Ishikawa (cell line): ENCODE results near the gene P2RY1.

ENCODE experiments used
- CEBPB ChIP-seq: IDR thresholded peaks from 2 replicates; pipeline ENCODE4 v1.6.1; 2012
- CREB1 ChIP-seq: IDR thresholded peaks from 2 replicates; pipeline ENCODE4 v1.6.1; 2012; ENCODE audit warnings: low read depth
- EGR1 ChIP-seq: IDR thresholded peaks from 2 replicates; pipeline ENCODE4 v1.6.1; 2012
- EP300 ChIP-seq: IDR thresholded peaks from 2 replicates; pipeline ENCODE4 v1.6.1; 2012; ENCODE audit warnings: borderline replicate concordance
- FOXM1 ChIP-seq: IDR thresholded peaks from 2 replicates; pipeline ENCODE4 v1.6.1; 2012; ENCODE audit warnings: low read depth, borderline replicate concordance
- NFIC ChIP-seq: IDR thresholded peaks from 2 replicates; pipeline ENCODE4 v1.6.1; 2012
- RAD21 ChIP-seq: IDR thresholded peaks from 2 replicates; pipeline ENCODE4 v1.6.1; 2012; ENCODE audit warnings: low read depth
- TAF1 ChIP-seq: IDR thresholded peaks from 2 replicates; pipeline ENCODE4 v1.6.1; 2012; ENCODE audit warnings: low read depth, mild to moderate bottlenecking
- TCF12 ChIP-seq: IDR thresholded peaks from 2 replicates; pipeline ENCODE4 v1.6.1; 2012; ENCODE audit warnings: low read depth
- TEAD4 ChIP-seq: IDR thresholded peaks from 2 replicates; pipeline ENCODE4 v1.6.1; 2012
- YY1 ChIP-seq: IDR thresholded peaks from 2 replicates; pipeline ENCODE4 v1.6.1; 2012; ENCODE audit warnings: low read depth
- ZBTB7A ChIP-seq: IDR thresholded peaks from 2 replicates; pipeline ENCODE4 v1.6.1; 2012; ENCODE audit warnings: low read depth
- TF ChIP-seq, protein P1 (sequence below): IDR thresholded peaks from 2 replicates; pipeline ENCODE4 v1.6.1; 2012
- TF ChIP-seq, protein P2 (sequence below): IDR thresholded peaks from 2 replicates; pipeline ENCODE4 v1.6.1; 2012
- TF ChIP-seq, protein P3 (sequence below): IDR thresholded peaks from 2 replicates; pipeline ENCODE4 v1.6.1; 2012; ENCODE audit warnings: low read depth, mild to moderate bottlenecking

The P2RY1 gene

DNA sequence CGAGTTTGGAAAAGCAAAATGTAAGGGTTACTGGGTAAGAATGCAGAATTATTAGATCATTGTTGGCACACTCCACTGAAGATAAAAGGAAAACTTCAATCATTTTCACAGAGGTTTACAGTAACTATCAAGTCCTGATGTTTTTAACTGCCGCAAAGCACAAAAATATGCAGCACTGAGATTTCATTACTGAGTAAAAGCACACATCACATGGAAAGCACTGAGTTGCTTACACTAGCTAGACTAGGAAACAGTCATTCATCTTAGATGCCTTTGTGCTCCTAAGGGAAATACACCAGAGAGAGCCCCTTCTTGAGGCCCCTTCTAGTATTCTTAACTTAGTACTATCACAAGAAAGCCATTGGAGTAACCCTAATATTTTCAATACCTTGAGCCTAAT, 11.8 kb upstream of the P2RY1 start:
- TF ChIP-seq RAD21, result no peak
- TF ChIP-seq, protein P1, sequence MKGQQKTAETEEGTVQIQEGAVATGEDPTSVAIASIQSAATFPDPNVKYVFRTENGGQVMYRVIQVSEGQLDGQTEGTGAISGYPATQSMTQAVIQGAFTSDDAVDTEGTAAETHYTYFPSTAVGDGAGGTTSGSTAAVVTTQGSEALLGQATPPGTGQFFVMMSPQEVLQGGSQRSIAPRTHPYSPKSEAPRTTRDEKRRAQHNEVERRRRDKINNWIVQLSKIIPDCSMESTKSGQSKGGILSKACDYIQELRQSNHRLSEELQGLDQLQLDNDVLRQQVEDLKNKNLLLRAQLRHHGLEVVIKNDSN, result no peak

DNA sequence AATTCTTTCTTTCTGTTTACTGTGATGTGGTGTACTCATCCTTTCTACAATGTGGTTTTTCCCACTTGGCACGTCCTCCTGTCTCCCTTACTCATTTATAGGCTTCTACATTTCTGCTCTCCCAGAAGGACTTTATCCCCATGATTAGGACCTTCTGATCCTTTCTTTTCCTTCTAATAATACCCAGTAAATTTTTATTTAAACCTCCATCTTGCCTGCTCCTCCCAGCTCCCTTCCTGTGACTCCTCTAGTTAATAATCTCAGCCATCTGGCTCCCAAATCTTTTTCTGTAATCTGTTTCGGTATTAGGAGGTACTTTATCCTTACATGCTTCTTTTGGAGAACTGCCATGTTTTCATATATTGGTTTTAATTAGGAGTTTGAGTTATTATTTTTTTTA, 11.2 kb upstream of the P2RY1 start:
- no peak for TF ChIP-seq ZBTB7A
- no peak for TF ChIP-seq CEBPB
- TF ChIP-seq EP300, result no peak
- TF ChIP-seq YY1, result no peak
- TF ChIP-seq TCF12, result no peak
- no peak for TF ChIP-seq EGR1
- TF ChIP-seq, protein P1, result no peak

DNA sequence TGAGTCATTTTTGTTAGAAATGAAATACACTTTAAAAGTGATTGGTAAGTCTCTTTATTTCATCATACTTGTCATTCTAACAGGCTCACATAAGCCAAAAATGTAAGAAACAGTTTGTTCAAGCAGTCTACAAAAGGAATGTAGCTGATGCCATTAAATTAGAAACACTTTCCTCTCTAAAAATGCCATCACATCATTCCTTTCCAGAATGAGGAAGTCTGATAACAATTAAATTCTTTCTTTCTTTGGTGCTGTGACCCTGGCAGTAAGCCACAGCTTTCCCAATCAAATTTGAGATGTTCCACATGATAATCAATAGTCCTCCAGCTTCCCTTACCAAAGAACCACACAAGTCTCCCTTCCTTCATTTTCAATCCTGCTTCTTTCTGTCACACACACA, 9.4 kb upstream of the P2RY1 start:
- TF ChIP-seq TAF1, result no peak

DNA sequence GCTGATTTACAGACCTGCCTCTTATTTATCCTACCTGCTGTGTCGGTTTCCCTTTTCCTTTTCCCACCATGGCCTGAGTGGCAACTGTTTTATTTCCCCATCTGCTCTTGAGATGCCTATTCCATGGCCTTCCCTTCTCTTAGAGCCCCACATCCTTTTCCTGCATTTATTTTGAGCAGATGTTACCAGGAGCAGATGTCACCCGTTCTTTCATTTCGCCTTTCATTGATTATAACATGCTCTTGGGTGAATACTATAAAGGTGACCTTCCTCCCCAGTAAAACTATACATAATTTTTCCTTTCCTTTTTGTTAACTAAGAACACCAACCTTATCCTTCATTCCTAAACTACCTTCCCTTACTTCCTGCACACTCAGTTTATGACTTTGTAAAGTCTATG, 8.5 kb upstream of the P2RY1 start:
- TF ChIP-seq TCF12, result no peak
- TF ChIP-seq EP300, result no peak

DNA sequence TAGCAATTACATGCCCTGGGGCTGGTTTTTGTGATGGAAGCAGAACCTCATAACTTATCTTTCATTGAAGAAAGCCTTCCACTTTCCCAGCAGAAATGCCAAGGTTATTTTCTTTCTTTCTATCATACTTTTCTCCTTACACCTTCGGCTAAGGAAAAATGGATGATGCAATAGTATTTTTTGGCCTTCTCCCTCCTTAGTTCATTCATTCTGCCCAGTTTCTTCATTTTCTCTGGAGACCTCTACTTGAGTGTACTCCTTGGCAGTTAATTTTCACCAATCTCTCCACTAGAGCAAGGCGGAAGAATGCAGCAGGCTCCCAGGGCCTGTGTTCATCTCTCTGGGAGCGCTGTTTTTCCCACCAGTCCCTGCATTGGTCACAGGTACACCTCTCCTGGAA, 7.6 kb upstream of the P2RY1 start:
- TF ChIP-seq FOXM1, result no peak
- TF ChIP-seq NFIC, result no peak
- no peak for TF ChIP-seq ZBTB7A
- TF ChIP-seq CREB1, result no peak
- TF ChIP-seq CEBPB, result no peak
- TF ChIP-seq TAF1, result no peak
- TF ChIP-seq, protein P2, sequence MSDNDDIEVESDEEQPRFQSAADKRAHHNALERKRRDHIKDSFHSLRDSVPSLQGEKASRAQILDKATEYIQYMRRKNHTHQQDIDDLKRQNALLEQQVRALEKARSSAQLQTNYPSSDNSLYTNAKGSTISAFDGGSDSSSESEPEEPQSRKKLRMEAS, result no peak
- no peak for TF ChIP-seq EP300
- TF ChIP-seq, protein P1, result no peak
- TF ChIP-seq, protein P3, sequence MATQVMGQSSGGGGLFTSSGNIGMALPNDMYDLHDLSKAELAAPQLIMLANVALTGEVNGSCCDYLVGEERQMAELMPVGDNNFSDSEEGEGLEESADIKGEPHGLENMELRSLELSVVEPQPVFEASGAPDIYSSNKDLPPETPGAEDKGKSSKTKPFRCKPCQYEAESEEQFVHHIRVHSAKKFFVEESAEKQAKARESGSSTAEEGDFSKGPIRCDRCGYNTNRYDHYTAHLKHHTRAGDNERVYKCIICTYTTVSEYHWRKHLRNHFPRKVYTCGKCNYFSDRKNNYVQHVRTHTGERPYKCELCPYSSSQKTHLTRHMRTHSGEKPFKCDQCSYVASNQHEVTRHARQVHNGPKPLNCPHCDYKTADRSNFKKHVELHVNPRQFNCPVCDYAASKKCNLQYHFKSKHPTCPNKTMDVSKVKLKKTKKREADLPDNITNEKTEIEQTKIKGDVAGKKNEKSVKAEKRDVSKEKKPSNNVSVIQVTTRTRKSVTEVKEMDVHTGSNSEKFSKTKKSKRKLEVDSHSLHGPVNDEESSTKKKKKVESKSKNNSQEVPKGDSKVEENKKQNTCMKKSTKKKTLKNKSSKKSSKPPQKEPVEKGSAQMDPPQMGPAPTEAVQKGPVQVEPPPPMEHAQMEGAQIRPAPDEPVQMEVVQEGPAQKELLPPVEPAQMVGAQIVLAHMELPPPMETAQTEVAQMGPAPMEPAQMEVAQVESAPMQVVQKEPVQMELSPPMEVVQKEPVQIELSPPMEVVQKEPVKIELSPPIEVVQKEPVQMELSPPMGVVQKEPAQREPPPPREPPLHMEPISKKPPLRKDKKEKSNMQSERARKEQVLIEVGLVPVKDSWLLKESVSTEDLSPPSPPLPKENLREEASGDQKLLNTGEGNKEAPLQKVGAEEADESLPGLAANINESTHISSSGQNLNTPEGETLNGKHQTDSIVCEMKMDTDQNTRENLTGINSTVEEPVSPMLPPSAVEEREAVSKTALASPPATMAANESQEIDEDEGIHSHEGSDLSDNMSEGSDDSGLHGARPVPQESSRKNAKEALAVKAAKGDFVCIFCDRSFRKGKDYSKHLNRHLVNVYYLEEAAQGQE, result no peak
- no peak for TF ChIP-seq RAD21
- no peak for TF ChIP-seq YY1
- no peak for TF ChIP-seq EGR1
- no peak for TF ChIP-seq TEAD4
- no peak for TF ChIP-seq TCF12

DNA sequence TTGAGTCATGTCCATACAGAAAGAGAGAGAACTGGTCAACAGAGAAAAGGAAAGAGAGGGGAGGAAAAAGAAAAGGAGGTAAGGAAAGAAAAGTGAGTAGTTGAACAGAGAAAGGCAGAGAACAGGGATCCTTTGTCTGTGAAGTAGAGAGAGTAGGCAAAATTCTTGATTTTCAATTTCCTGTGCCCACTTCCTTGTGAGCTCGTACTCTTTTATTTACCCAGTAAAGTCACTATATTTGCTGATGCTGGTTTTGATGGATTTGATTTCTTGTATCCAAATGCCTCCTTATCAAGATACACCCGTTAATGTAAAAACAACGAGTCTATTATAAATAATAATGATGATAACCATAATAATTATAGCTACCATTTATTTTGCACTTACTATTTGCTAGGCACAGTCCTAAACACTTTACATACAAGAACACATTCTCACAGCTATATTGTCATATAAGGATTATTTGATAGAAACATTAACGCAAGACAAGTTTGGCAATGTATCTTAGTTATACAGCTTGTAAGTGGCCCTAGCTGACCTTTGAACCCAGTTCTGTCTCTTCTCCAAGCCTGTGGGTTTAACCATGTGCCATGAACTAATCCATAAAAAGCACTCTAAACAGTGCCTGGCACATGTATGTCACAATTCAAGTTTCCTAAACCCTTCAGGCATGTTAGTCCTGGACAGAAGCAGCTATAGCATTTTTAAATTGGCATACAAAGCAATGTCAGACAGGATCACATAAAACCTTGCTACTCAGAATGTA, 6.7 kb upstream of the P2RY1 start:
- TF ChIP-seq TAF1 (no peak), EGR1 (no peak), CEBPB (no peak), TEAD4 (no peak), TCF12 (no peak), EP300 (no peak), FOXM1 (no peak)
- TF ChIP-seq, protein P3, result no peak

DNA sequence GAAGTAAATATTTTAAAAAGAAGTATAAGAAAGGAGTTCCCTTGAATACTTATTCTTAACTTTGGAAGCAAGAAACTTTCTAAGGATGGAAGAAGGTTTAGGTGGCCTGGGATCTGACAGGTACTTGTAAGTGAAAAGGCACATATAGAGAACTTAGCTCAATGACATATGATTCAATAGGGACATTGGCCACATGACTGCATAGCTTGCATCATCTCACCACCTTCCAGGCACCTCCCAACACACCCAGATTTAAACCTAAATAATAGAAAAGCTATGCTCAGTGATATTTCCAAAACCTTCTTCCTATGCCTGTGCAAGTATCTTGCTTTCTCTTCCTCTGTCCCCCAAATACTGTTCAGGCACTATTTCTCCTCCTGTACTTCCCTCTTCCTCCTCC, 4.7 kb upstream of the P2RY1 start:
- TF ChIP-seq FOXM1 (no peak), RAD21 (no peak), TCF12 (no peak), EP300 (no peak), TAF1 (no peak), NFIC (no peak)
- TF ChIP-seq, protein P3, result no peak
